Endothelial cell of umbilical vein (primary cell): ENCODE results near the gene RNF111. TPM values are rescaled to one million over a fixed set of nuclear protein-coding genes. Genes with fewer than 3 reads are reported as not detected.

Experiments
- BruUV-seq: library from RNA; stranded (reverse); fragments of 400-500 nt; replicated peaks from 2 replicates; lab custom pipeline; 2021; lab: Mats Ljungman, UMichigan
- CTCF ChIA-PET: fragments of 300-600, 350-600 bp; sonication (Branson Sonifier 250); formaldehyde crosslinking; loops from one replicate; lab custom pipeline; 2021; ENCODE audit warnings: antibody characterized with exemption, inconsistent platforms; lab: Charles Lee
- POLR2A ChIA-PET: fragments of 300-600, 350-600 bp; sonication (Branson Sonifier 250); formaldehyde crosslinking; loops from one replicate; lab custom pipeline; 2021; ENCODE audit warnings: antibody characterized with exemption, inconsistent platforms; lab: Charles Lee
- DNase-seq: peaks from one replicate; pipeline ENCODE4 v3.0.0-alpha.2; 2011; ENCODE audit warnings: low read depth, low spot score
- FAIRE-seq: peaks from 2 replicates; lab custom pipeline; 2011; peaks lifted over from hg19 to GRCh38; lab: Jason Lieb, UNC
- H2AFZ ChIP-seq: 2 replicates; pipeline ENCODE4 v1.6.0; 2012; ENCODE audit warnings: low read depth, low read length, control low read depth, inconsistent platforms
- H3K27ac ChIP-seq: 2 replicates; pipeline ENCODE4 v1.5.1; 2011; ENCODE audit warnings: low read depth, mild to moderate bottlenecking, control low read depth, low read length, moderate library complexity; ENCODE audit not compliant: insufficient read depth
- H3K27me3 ChIP-seq, 2 experiments: 2 replicates each; pipeline versions ENCODE4 v1.6.0 to v1.6.1; 2011; ENCODE audit warnings: low read length in 2 of 2, mixed read lengths in 1 of 2; ENCODE audit not compliant: control insufficient read depth in 2 of 2, insufficient read depth in 2 of 2
- H3K36me3 ChIP-seq, 2 experiments: 2 replicates in 1 of 2; 3 replicates in 1 of 2; pipeline ENCODE4 v1.5.1; 2011; ENCODE audit warnings: low read length in 2 of 2, mild to moderate bottlenecking in 1 of 2, moderate library complexity in 1 of 2; ENCODE audit not compliant: control insufficient read depth in 2 of 2, insufficient read depth in 2 of 2; ENCODE audit errors: extremely low read depth in 1 of 2
- H3K4me1 ChIP-seq: 3 replicates; pipeline ENCODE4 v1.5.1; 2011; ENCODE audit warnings: mild to moderate bottlenecking, low read length; ENCODE audit not compliant: control insufficient read depth, insufficient read depth; ENCODE audit errors: extremely low read depth
- H3K4me2 ChIP-seq: 2 replicates; pipeline ENCODE4 v1.6.1; 2011; ENCODE audit warnings: low read length, control low read depth, mixed read lengths; ENCODE audit not compliant: insufficient read depth
- H3K4me3 ChIP-seq, 3 experiments: fragments of 200-600 bp in 1 of 3; sonication (generic), shearing (Covaris generic) in 1 of 3; replicated peaks in 1 of 3; 2 replicates each; pipeline ENCODE4 v1.5.1; 2011 to 2016; ENCODE audit warnings: control low read depth in 3 of 3, low read length in 3 of 3, mild to moderate bottlenecking in 2 of 3, inconsistent platforms in 1 of 3, low read depth in 1 of 3, moderate library complexity in 1 of 3; ENCODE audit not compliant: insufficient read depth in 1 of 3
- H3K79me2 ChIP-seq: 2 replicates; pipeline ENCODE4 v1.6.0; 2012; ENCODE audit warnings: low read length, inconsistent platforms; ENCODE audit not compliant: control insufficient read depth, insufficient read depth
- H3K9ac ChIP-seq: replicated peaks from 2 replicates; pipeline ENCODE3; 2011; ENCODE audit warnings: low read length, control low read depth; ENCODE audit not compliant: insufficient read depth; ENCODE audit errors: extremely low read depth
- H3K9me1 ChIP-seq: replicated peaks from 3 replicates; pipeline ENCODE4 v1.6.0; 2011; ENCODE audit warnings: mild to moderate bottlenecking, low read length; ENCODE audit not compliant: control insufficient read depth, insufficient read depth; ENCODE audit errors: extremely low read depth
- H3K9me3 ChIP-seq: replicated peaks from 2 replicates; pipeline ENCODE4 v1.5.1; 2012; ENCODE audit warnings: low read length, inconsistent platforms; ENCODE audit not compliant: control insufficient read depth, insufficient read depth
- H4K20me1 ChIP-seq: replicated peaks from 2 replicates; pipeline ENCODE3; 2011; ENCODE audit warnings: mild to moderate bottlenecking, low read length; ENCODE audit not compliant: control insufficient read depth, insufficient read depth; ENCODE audit errors: extremely low read depth
- EZH2 ChIP-seq: IDR thresholded peaks from 2 replicates; pipeline ENCODE4 v1.6.1; 2012; ENCODE audit warnings: borderline replicate concordance, low read depth, mild to moderate bottlenecking, moderate library complexity, low read length, inconsistent platforms; ENCODE audit not compliant: severe bottlenecking
- FOS ChIP-seq: IDR thresholded peaks from 2 replicates; pipeline ENCODE4 v1.6.1; 2011; ENCODE audit warnings: mild to moderate bottlenecking, low read length, moderate library complexity, borderline replicate concordance; ENCODE audit not compliant: insufficient read depth
- GATA2 ChIP-seq: IDR thresholded peaks from 2 replicates; pipeline ENCODE4 v1.7.0; 2011; ENCODE audit warnings: low read depth, mild to moderate bottlenecking, moderate library complexity, mixed read lengths, low read length; ENCODE audit not compliant: insufficient read length, insufficient read depth
- JUN ChIP-seq: IDR thresholded peaks from 2 replicates; pipeline ENCODE4 v1.6.1; 2011; ENCODE audit warnings: borderline replicate concordance, low read depth; ENCODE audit not compliant: insufficient read length, insufficient read depth
- MYC ChIP-seq: IDR thresholded peaks from one replicate; pipeline ENCODE4 v1.6.1; 2011; ENCODE audit warnings: mild to moderate bottlenecking, low read depth, low read length
- POLR2A ChIP-seq: IDR thresholded peaks from 2 replicates; pipeline ENCODE4 v1.6.1; 2012; ENCODE audit warnings: low read depth, mild to moderate bottlenecking, control low read depth, low read length
- POLR2AphosphoS5 ChIP-seq: IDR thresholded peaks from 2 replicates; pipeline ENCODE4 v1.6.1; 2012; ENCODE audit warnings: low read depth, mild to moderate bottlenecking, control low read depth, low read length, moderate library complexity; ENCODE audit not compliant: insufficient read depth
- dilution Hi-C: fragments of 300-500 bp; cut with MboI; formaldehyde crosslinking; loops from one replicate; pipeline ENCODE4 v1.15.0; 2019; ENCODE audit warnings: low sequenced_read_pairs; ENCODE audit not compliant: extremely low pct_ligation_motif_present
- intact Hi-C: fragments of 100-400 bp; cut with micrococcal nuclease; formaldehyde crosslinking; loops from one replicate; pipeline ENCODE4 v1.10.0; 2022
- polyA plus RNA-seq, 4 experiments: library from polyadenylated mRNA; depleted of rRNA in 3 of 4; stranded (reverse) in 3 of 4; unstranded in 1 of 4; fragments of >200 nt; gene quantifications; 2 replicates each; pipeline versions ENCODE4 v1.2.1 to v1.2.3, GENCODE V29; 2011 to 2012; ENCODE audit warnings: missing spikeins in 1 of 4
- total RNA-seq: library from RNA; stranded (reverse); gene quantifications from 2 replicates; pipeline ENCODE4 v1.2.3, GENCODE V29; 2021
- TF ChIP-seq, protein P1 (sequence below), 2 donors: IDR thresholded peaks; 1 replicate in 1 of 2; 2 replicates in 1 of 2; pipeline ENCODE4 v1.5.1; 2011; ENCODE audit warnings: low read length in 2 of 2, mild to moderate bottlenecking in 2 of 2, moderate library complexity in 2 of 2, control low read depth in 1 of 2, inconsistent platforms in 1 of 2, low read depth in 1 of 2; ENCODE audit not compliant: insufficient read depth in 1 of 2; ENCODE audit errors: extremely low read depth in 1 of 2
- TF ChIP-seq, protein P2 (sequence below): IDR thresholded peaks from 2 replicates; pipeline ENCODE4 v1.6.1; 2011; ENCODE audit not compliant: insufficient read depth, insufficient read length

The RNF111 gene
- total and polyA plus RNA-seq, 2 donors (not counting 3 experiments of a cell fraction or from before 2014, with no cell fraction given), result 22.3 to 42.6 TPM

DNA sequence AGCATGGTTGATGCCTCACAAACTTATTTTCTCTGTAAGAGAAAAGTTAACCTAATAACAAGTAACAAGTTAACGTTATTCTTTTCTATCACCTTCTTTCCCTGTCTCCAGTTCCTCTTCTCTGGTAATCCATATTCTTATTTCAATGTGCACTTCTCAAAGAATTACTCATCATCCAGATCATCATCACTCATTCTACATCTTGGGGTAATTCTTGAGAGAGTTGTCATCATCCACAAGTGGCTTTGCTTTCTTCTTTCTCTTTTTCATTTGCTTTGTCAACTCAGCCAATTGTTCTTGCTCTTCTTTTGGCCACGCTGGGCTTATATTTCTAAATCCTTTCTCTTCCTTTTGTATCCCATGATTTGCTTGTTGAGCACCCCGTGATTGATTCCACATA lies 20.8 kb upstream of the RNF111 start:
- H3K4me3 ChIP-seq, result no peak overlapping the region
- H3K9ac ChIP-seq, result no peak overlapping the region
- H3K9me3 ChIP-seq, result no peaks in the 10 kb centered on the region
- no peak overlapping the region for H2AFZ ChIP-seq
- peaks cover 0 to 3% of the 10 kb centered on the region in 2 experiments for H3K27me3 ChIP-seq
- H3K4me2 ChIP-seq, result no peak overlapping the region
- no peaks in the 10 kb centered on the region for H3K4me1 ChIP-seq
- no peaks in the 10 kb centered on the region for H3K79me2 ChIP-seq
- BruUV-seq, result no TSS peak
- H3K9me1 ChIP-seq, result no peaks in the 10 kb centered on the region
- CTCF ChIA-PET, result interaction anchor here (1.2 to 1.6 kb wide), 2 partner anchors 8 to 14 kb away, joined by 3 to 6 read pairs; no protein-coding TSS in a partner anchor
- TF ChIP-seq EZH2 (no peak), GATA2 (no peak), MYC (no peak), JUN (no peak), POLR2AphosphoS5 (no peak), POLR2A (no peak), FOS (no peak)
- TF ChIP-seq, protein P1, sequence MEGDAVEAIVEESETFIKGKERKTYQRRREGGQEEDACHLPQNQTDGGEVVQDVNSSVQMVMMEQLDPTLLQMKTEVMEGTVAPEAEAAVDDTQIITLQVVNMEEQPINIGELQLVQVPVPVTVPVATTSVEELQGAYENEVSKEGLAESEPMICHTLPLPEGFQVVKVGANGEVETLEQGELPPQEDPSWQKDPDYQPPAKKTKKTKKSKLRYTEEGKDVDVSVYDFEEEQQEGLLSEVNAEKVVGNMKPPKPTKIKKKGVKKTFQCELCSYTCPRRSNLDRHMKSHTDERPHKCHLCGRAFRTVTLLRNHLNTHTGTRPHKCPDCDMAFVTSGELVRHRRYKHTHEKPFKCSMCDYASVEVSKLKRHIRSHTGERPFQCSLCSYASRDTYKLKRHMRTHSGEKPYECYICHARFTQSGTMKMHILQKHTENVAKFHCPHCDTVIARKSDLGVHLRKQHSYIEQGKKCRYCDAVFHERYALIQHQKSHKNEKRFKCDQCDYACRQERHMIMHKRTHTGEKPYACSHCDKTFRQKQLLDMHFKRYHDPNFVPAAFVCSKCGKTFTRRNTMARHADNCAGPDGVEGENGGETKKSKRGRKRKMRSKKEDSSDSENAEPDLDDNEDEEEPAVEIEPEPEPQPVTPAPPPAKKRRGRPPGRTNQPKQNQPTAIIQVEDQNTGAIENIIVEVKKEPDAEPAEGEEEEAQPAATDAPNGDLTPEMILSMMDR (IDR thresholded peaks at IDR 0.05; ENCODE audit: extremely low read depth in 1 of 2, insufficient read depth in 1 of 2, low read depth in 1 of 2, low read length in 2 of 2), result no peak
- TF ChIP-seq, protein P2, sequence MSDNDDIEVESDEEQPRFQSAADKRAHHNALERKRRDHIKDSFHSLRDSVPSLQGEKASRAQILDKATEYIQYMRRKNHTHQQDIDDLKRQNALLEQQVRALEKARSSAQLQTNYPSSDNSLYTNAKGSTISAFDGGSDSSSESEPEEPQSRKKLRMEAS, result no peak
- H3K36me3 ChIP-seq, result no peaks in the 10 kb centered on the region
- no peak overlapping the region for H3K27ac ChIP-seq
- intact Hi-C loops, result no loop called here
- no peak for FAIRE-seq
- no peak for DNase-seq
- POLR2A ChIA-PET, result no interaction called here
- H4K20me1 ChIP-seq, result no peaks in the 10 kb centered on the region
- dilution Hi-C loops, result no loop called here
